K562 (cell line): Measurements from ENCODE around the gene PICK1. TPM values are rescaled to one million over a fixed set of nuclear protein-coding genes. Genes with fewer than 3 reads are reported as not detected.
A peak's percentile ranks its signal among the peaks of the same experiment; 100 is the strongest.

Source experiments
- ARNT ChIP-seq, 2 experiments: fragments of 450-650 bp; IDR thresholded peaks; 2 replicates each; pipeline ENCODE4 v1.6.1; 2016; ENCODE audit warnings: mild to moderate bottlenecking in 1 of 2
- ATF2 ChIP-seq: sonication (generic); formaldehyde crosslinking; IDR thresholded peaks from 2 replicates; pipeline ENCODE4 v1.8.1; 2022; ENCODE audit warnings: missing genetic modification reagents
- CREBBP ChIP-seq: IDR thresholded peaks from one replicate; pipeline ENCODE4 v1.6.1; 2012; ENCODE audit warnings: low read depth, mild to moderate bottlenecking, control low read depth, inconsistent platforms, low read length
- FOSL1 ChIP-seq: fragments of 200-800 bp; sonication (Bioruptor generic); conservative IDR thresholded peaks from 2 replicates; pipeline ENCODE4 v1.6.1; 2016; ENCODE audit warnings: missing genetic modification characterization, missing compliant biosample characterization
- FOXA1 ChIP-seq: fragments of 450-650 bp; IDR thresholded peaks from 2 replicates; pipeline ENCODE4 v1.6.1; 2016; ENCODE audit warnings: mild to moderate bottlenecking, borderline replicate concordance
- IRF1 ChIP-seq: sonication (generic); formaldehyde crosslinking; IDR thresholded peaks from 2 replicates; pipeline ENCODE4 v1.8.0; 2022; ENCODE audit warnings: missing genetic modification reagents, mild to moderate bottlenecking, borderline replicate concordance
- MAFF ChIP-seq: IDR thresholded peaks from 2 replicates; pipeline ENCODE4 v1.6.1; 2012; ENCODE audit warnings: low read length, improper control_type of control experiment
- NR0B1 ChIP-seq: fragments of 450-650 bp; IDR thresholded peaks from one replicate; pipeline ENCODE4 v1.6.1; 2018; ENCODE audit warnings: mild to moderate bottlenecking, moderate library complexity; ENCODE audit not compliant: partially characterized antibody
- REST ChIP-seq, 2 experiments: fragments of 450-650 bp; formaldehyde crosslinking in 1 of 2; IDR thresholded peaks; 2 replicates each; pipeline versions ENCODE4 v1.4.0 to v1.6.1; 2014 to 2020; ENCODE audit warnings: mild to moderate bottlenecking in 2 of 2, borderline replicate concordance in 1 of 2, low read depth in 1 of 2
- SNIP1 ChIP-seq: fragments of 450-650 bp; IDR thresholded peaks from 2 replicates; pipeline ENCODE4 v1.7.1; 2017; ENCODE audit warnings: low read depth, mild to moderate bottlenecking
- ZBTB1 ChIP-seq: sonication (generic); formaldehyde crosslinking; IDR thresholded peaks from 2 replicates; pipeline ENCODE4 v1.8.1; 2023; ENCODE audit warnings: missing genetic modification reagents, low read depth, mild to moderate bottlenecking, borderline replicate concordance
- ZNF512 ChIP-seq: IDR thresholded peaks from 2 replicates; pipeline ENCODE4 v1.6.1; 2016; ENCODE audit warnings: missing genetic modification characterization, missing compliant biosample characterization
- polyA plus RNA-seq, 8 experiments: library from polyadenylated mRNA; depleted of rRNA in 4 of 8; stranded (reverse) in 5 of 8; unstranded in 3 of 8; fragments of >200 nt; fragmentation: Nextera tagmentation in 2 of 8; fragmentation: Illumina TruSeq in 1 of 8; extraction: Ambion mirVana in 2 of 8; extraction: Trizol in 1 of 8; gene quantifications; 2 replicates each; pipeline versions ENCODE4 v1.2.1 to v1.2.3, GENCODE V29; 2011 to 2014; ENCODE audit warnings: inconsistent platforms in 1 of 8, missing spikeins in 1 of 8
- total RNA-seq, 7 experiments: library from RNA; depleted of rRNA in 6 of 7; stranded (reverse); fragments of >200 nt in 6 of 7; fragmentation: Illumina TruSeq in 2 of 7; extraction: Trizol in 2 of 7; gene quantifications; 2 replicates each; pipeline versions ENCODE4 v1.2.1 to v1.2.3, GENCODE V29; 2011 to 2021; ENCODE audit warnings: low replicate concordance in 1 of 7

The PICK1 gene
- total and polyA plus RNA-seq, 9 of the 15 experiments (the other 6 are each of a cell fraction or from before 2014, with no cell fraction given): 0.06 to 11.0 (median 7.9) TPM; not detected in 1

- no peak for TF ChIP-seq SNIP1
- 0 out of 2 replicates have a peak, but pooled peaks have one; percentile 19 for TF ChIP-seq FOSL1
- TF ChIP-seq ATF2: no peak
- no peak for TF ChIP-seq ARNT (IDR thresholded peaks at IDR 0.05)
- no peak for TF ChIP-seq REST (IDR thresholded peaks at IDR 0.05; ENCODE audit: borderline replicate concordance)
- TF ChIP-seq REST (CRISPR knock-in tag; IDR thresholded peaks at IDR 0.05; ENCODE audit: low read depth): no peak
- TF ChIP-seq ZBTB1 (CRISPR knock-in tag): peak; percentile 55; the same call in 1 of the 2 replicates
- TF ChIP-seq CREBBP: no peak
- no peak for TF ChIP-seq IRF1 (CRISPR knock-in tag)
- no peak for TF ChIP-seq ZNF512
- no peak for TF ChIP-seq NR0B1
- no peak for TF ChIP-seq FOXA1
- TF ChIP-seq MAFF: no peak
Measured at GRCh38 chr22:38056969-38057891, at the start of gene PICK1 (continued).
